ENCODE measurements around the gene PYDC1.
"Not testable (repeated sequence)": the region's sequence is repeated elsewhere in the genome, so short reads cannot be mapped to it uniquely, and the experiment has no call there.

PYDC1 gene

GRCh38 chr16:31216422-31217135 lies at the start of gene PYDC1:
PYDC1 (minus strand) TSS chr16:31217135; CDS start chr16:31217028, 107 bp downstream.
- DNase-seq (ENCODE audit: low read depth in 2 of 2, low spot score in 1 of 2): no peak

- peak in 1 of 2 donors; percentile 40 for DNase-seq (ENCODE audit: low read depth in 2 of 2, low spot score in 1 of 2)
These were observed 48.7 kb upstream of the PYDC1 start for GRCh38 chr16:31265329-31266245.

- no peak for DNase-seq (ENCODE audit: low read depth in 2 of 2, low spot score in 1 of 2)
These were observed 45.1 kb upstream of the PYDC1 start for GRCh38 chr16:31262084-31262483.

DNA sequence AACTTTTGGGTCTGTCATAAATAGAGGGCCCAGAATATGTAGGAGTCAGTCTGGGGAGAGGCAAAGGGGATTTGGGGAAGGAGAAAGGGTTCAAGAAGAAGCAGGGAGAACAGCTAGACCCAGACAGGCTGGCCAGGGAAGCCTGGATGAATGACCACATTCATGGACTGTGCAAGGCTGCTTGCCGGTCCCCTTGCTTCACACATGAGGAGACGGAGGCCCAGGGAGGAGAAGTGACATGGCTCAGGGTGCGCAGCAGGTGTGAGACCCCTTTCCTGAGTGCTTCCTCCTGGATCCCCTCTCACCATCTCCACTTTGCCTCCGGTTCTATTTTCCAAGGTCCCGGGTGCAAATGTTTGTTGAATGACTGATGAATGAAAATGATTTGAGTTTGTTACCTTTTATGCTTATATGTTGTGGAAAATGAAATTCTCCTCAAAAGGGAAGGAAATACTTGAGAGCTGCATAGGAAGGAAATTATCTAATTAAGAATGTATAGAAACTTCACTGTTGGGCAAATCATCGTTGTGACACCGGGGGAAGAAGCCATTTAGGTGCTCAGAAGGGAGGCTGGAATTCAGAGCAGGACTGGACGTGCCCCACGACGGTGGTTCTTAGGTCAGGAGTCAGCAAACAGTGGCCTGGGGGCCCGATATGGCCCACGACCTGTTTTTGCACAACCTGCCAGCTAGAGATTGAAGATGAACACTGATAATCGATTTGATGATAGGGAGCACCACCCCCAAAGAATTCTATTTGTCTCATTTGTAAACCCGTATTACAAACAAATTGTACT lies 43.4 kb upstream of the PYDC1 start:
- no peak for DNase-seq (ENCODE audit: low read depth in 2 of 2, low spot score in 1 of 2)

GRCh38 chr16:31258366-31258765 lies 41.4 kb upstream of the PYDC1 start:
- DNase-seq (ENCODE audit: low read depth in 2 of 2, low spot score in 1 of 2): no peak

GRCh38 chr16:31256466-31256865 lies 39.5 kb upstream of the PYDC1 start:
- DNase-seq (ENCODE audit: low read depth in 2 of 2, low spot score in 1 of 2): no peak

DNA sequence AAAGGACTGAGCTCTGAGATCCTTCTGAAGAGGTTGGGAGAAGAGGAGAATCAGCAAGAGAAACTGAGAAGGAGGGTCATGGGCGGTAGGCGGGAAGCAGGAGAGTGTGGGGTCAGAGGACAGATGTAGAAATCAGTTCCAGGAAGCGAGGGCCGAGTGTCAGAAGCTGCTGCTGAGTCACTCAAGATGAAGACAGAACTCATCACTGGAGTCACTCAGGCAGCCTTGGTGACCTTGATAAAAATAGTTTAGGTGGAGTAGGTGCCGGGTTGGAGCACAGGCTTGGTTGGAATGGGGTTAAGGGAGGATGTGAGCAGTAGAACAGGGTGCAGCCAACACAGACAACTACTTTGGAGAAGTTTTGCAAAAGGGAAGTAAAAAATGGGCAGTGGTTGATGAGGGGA lies 36.7 kb upstream of the PYDC1 start:
- DNase-seq (ENCODE audit: low read depth in 2 of 2, low spot score in 1 of 2): no peak

DNA sequence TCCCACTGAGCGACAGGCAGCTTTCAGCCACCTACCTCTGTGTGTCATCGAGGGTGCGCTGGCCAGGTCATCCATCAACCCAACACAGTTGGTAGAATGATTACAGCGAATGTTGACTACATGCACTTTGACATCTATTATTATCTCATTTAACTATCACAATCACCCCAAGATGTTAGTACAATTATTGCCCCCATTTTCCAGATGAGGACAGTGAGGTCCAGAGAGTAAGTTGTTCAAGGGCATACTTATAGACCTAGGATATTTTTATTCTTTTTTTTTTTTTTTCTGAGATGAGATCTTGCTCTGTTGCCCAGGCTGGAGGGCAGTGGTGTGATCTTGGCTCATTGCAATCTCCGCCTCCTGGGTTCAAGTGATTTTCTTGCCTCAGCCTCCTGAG lies 34.5 kb upstream of the PYDC1 start:
- no peak for DNase-seq (ENCODE audit: low read depth in 2 of 2, low spot score in 1 of 2)

GRCh38 chr16:31250782-31251384 lies 33.9 kb upstream of the PYDC1 start:
- no peak for DNase-seq (ENCODE audit: low read depth in 2 of 2, low spot score in 1 of 2)

DNA sequence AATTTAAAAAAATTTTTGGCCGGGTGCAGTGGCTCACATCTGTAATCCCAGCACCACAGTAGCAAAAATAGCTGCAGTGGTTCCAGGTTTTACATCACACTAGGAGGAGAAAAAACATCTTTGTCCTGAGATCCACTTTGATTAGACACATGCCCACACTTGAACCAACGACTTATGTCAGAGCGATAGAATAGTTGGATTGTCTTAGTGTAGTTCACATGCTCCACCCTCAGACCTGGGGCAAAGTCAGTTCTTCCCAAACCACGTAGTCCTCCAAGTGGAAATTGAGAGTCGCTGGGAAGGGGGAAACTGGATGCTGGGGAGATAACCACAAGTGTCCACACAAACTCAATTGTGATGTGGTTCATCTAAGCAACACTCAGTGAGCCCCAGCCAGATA lies 31.4 kb upstream of the PYDC1 start:
- DNase-seq (ENCODE audit: low read depth in 2 of 2, low spot score in 1 of 2): no peak

DNA sequence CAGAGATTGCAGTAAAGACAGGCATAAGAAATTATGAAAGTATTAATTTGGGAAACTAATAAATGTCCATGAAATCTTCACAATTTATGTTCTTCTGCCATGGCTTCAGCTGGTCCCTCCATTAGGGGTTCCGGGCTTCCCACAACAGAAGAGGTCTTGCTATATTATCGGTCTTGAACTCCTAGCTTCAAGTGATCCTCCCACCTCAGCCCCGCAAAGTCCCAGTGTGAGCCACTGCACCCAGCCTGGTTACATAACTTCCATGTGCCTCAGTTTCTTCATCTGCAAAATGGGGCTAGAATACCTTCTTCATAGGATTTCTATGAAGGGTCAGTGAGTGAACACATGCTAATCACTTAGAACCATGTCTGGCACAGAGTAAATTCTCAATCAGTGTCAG lies 29.4 kb upstream of the PYDC1 start:
- DNase-seq (ENCODE audit: low read depth in 2 of 2, low spot score in 1 of 2): no peak

GRCh38 chr16:31245598-31245997 lies 28.7 kb upstream of the PYDC1 start:
- not testable (repeated sequence) for DNase-seq (ENCODE audit: low read depth in 2 of 2, low spot score in 1 of 2)

GRCh38 chr16:31243734-31244670 lies 27.1 kb upstream of the PYDC1 start:
- DNase-seq (ENCODE audit: low read depth in 2 of 2, low spot score in 1 of 2): no peak

DNA sequence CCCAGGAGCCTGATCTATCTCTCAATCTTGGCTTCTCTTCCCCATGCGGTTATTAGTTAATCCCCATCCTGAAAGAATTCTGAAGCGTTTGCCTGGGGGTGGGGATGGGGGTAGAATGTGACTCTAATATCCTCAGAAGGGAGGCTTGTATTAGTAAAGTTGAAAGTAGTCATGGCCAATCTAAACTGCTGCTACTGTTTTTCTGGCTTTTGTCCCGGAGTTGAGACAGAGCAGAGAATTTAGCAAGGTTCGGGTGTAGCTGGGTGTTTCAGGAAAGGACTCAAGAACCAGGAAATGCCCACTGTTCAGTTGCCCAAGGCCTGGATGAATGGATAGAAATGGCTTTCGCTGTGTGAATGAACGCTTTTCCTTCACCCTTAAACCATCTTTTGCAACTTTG lies 25.3 kb upstream of the PYDC1 start:
- DNase-seq (ENCODE audit: low read depth in 2 of 2, low spot score in 1 of 2): no peak

- DNase-seq (ENCODE audit: low read depth in 2 of 2, low spot score in 1 of 2): no peak
These were observed 21.1 kb upstream of the PYDC1 start for GRCh38 chr16:31238041-31238440.

DNA sequence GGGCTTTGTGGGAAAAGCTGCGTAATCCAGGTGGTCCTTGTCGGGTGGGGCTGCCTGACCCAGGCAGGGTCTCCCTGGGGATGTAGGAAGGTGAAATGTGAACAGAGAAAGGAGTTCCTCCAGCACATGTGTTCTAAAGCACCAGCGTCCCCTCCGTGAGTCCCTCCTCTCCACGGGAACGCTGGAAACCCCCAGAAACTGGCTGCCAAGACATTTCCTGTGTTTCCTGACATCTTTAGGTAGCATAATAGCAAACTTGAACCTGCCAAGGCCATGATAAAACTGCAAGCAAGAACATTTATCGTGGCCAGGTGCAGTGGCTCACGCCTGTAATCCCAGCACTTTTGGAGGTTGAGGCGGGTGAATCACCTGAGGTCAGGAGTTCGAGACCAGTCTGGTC lies 12.6 kb upstream of the PYDC1 start:
- no peak for DNase-seq (ENCODE audit: low read depth in 2 of 2, low spot score in 1 of 2)

DNA sequence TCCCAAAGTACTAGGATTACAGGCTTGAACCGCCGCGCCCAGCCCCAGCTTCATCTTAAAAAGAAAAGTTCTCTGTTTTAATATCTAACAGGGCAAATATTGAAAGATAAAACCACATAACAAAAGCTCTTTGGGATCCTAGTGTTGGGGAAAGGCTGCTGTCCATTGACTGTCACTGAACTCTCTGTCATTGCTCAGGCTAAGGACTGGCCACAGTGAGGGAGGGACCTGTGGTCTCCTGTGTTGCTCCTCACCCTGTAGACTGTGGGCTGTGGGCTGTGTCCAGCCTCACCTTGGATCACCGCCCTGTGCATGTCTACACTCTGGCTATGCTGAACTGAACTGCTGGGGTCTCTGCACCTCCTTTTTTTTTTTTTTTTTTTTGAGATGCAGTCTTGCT lies 11.3 kb upstream of the PYDC1 start:
- DNase-seq (ENCODE audit: low read depth in 2 of 2, low spot score in 1 of 2): no peak

GRCh38 chr16:31225193-31225592 lies 8.3 kb upstream of the PYDC1 start:
- no peak for DNase-seq (ENCODE audit: low read depth in 2 of 2, low spot score in 1 of 2)

DNA sequence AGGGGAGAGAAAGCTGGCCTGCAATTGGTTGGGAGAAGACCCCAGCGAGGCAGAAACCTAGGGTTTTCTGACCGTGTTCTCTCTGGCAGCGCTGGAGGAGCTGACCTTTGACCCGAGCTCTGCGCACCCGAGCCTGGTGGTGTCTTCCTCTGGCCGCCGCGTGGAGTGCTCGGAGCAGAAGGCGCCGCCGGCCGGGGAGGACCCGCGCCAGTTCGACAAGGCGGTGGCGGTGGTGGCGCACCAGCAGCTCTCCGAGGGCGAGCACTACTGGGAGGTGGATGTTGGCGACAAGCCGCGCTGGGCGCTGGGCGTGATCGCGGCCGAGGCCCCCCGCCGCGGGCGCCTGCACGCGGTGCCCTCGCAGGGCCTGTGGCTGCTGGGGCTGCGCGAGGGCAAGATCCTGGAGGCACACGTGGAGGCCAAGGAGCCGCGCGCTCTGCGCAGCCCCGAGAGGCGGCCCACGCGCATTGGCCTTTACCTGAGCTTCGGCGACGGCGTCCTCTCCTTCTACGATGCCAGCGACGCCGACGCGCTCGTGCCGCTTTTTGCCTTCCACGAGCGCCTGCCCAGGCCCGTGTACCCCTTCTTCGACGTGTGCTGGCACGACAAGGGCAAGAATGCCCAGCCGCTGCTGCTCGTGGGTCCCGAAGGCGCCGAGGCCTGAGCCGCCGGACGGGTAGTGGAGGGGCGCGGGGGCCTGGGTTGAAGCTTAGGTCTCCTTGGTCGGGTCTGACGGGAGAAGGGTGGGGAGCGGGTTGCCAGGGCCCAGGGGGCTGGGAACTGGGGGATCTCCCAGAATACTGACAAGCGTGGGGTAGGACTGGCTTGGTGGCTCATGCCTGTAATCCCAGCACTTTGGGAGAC lies 7.4 kb upstream of the PYDC1 start:
- DNase-seq (ENCODE audit: low read depth in 2 of 2, low spot score in 1 of 2): no peak
